HepG2 (cell line): ENCODE results near the gene TMEFF1. TPM values are rescaled to one million over a fixed set of nuclear protein-coding genes. Genes with fewer than 3 reads are reported as not detected.

Source experiments
- ATAD3A ChIP-seq: sonication (generic); formaldehyde crosslinking; IDR thresholded peaks from 2 replicates; pipeline ENCODE4 v1.4.0; 2020; ENCODE audit warnings: missing genetic modification reagents
- CCDC6 ChIP-seq: sonication (generic); formaldehyde crosslinking; IDR thresholded peaks from 2 replicates; pipeline ENCODE4 v1.8.1; 2022; ENCODE audit warnings: mild to moderate bottlenecking, missing genetic modification reagents, moderate library complexity
- CENPT ChIP-seq: sonication (generic); formaldehyde crosslinking; IDR thresholded peaks from 2 replicates; pipeline ENCODE4 v1.8.0; 2022; ENCODE audit warnings: low read depth, mild to moderate bottlenecking, moderate library complexity, missing genetic modification reagents
- ERF ChIP-seq: IDR thresholded peaks from 2 replicates; pipeline ENCODE4 v1.6.1; 2018; ENCODE audit warnings: missing biosample characterization, missing genetic modification reagents
- FUBP1 ChIP-seq: sonication (generic); formaldehyde crosslinking; IDR thresholded peaks from 2 replicates; pipeline ENCODE4 v1.5.1; 2020; ENCODE audit warnings: missing genetic modification reagents, mild to moderate bottlenecking, borderline replicate concordance
- HES4 ChIP-seq: sonication (generic); formaldehyde crosslinking; IDR thresholded peaks from 2 replicates; pipeline ENCODE4 v1.9.0; 2021; ENCODE audit warnings: mild to moderate bottlenecking, missing genetic modification reagents, borderline replicate concordance
- HNRNPH1 ChIP-seq: fragments of 200-400 bp; formaldehyde crosslinking; optimal IDR thresholded peaks from 2 replicates; pipeline ENCODE3; 2017; ENCODE audit warnings: mild to moderate bottlenecking, low read depth, low read length
- IRX3 ChIP-seq: sonication (generic); formaldehyde crosslinking; IDR thresholded peaks from 2 replicates; pipeline ENCODE4 v1.8.1; 2023; ENCODE audit warnings: mild to moderate bottlenecking, low read depth, missing genetic modification reagents, borderline replicate concordance
- KDM5A ChIP-seq: fragments of 200-600 bp; sonication (generic); IDR thresholded peaks from 2 replicates; pipeline ENCODE4 v1.7.0; 2018; ENCODE audit warnings: antibody characterized with exemption, mild to moderate bottlenecking, low read length, borderline replicate concordance
- KDM5B ChIP-seq: sonication (generic); formaldehyde crosslinking; IDR thresholded peaks from 2 replicates; pipeline ENCODE4 v1.4.0; 2020; ENCODE audit warnings: missing genetic modification reagents, mild to moderate bottlenecking, borderline replicate concordance
- KLF11 ChIP-seq: IDR thresholded peaks from 2 replicates; pipeline ENCODE4 v1.6.1; 2016; ENCODE audit warnings: missing compliant biosample characterization
- MAX ChIP-seq: IDR thresholded peaks from 2 replicates; pipeline ENCODE4 v1.6.1; 2012; ENCODE audit warnings: inconsistent platforms
- MEIS1 ChIP-seq: sonication (generic); formaldehyde crosslinking; IDR thresholded peaks from 2 replicates; pipeline ENCODE4 v1.9.0; 2021; ENCODE audit warnings: mild to moderate bottlenecking, missing genetic modification reagents, moderate library complexity, borderline replicate concordance
- NR0B2 ChIP-seq: sonication (generic); formaldehyde crosslinking; IDR thresholded peaks from 2 replicates; pipeline ENCODE4 v1.4.0; 2020; ENCODE audit warnings: mild to moderate bottlenecking, missing genetic modification reagents
- POLR2AphosphoS5 ChIP-seq: IDR thresholded peaks from 2 replicates; pipeline ENCODE4 v1.6.1; 2012; ENCODE audit warnings: low read depth, low read length
- SP1 ChIP-seq, 2 experiments: fragments of 450-650 bp in 1 of 2; sonication (generic) in 1 of 2; formaldehyde crosslinking in 1 of 2; IDR thresholded peaks; 2 replicates each; pipeline versions ENCODE4 v1.4.0 to v1.6.1; 2016 to 2020; ENCODE audit warnings: missing genetic modification reagents in 1 of 2
- TBX3 ChIP-seq: fragments of 450-650 bp; IDR thresholded peaks from 2 replicates; pipeline ENCODE4 v1.6.1; 2017; ENCODE audit warnings: antibody characterized with exemption, mild to moderate bottlenecking, inconsistent platforms, borderline replicate concordance
- THAP11 ChIP-seq: IDR thresholded peaks from 2 replicates; pipeline ENCODE4 v1.6.1; 2016; ENCODE audit warnings: missing biosample characterization, missing genetic modification reagents
- ZC3H4 ChIP-seq: sonication (generic); formaldehyde crosslinking; IDR thresholded peaks from 2 replicates; pipeline ENCODE4 v1.4.0; 2020; ENCODE audit warnings: missing genetic modification reagents, borderline replicate concordance
- ZMAT3 ChIP-seq: sonication (generic); formaldehyde crosslinking; conservative IDR thresholded peaks from 2 replicates; pipeline ENCODE4 v1.7.0; 2021; ENCODE audit warnings: missing genetic modification reagents
- ZNF124 ChIP-seq: sonication (generic); formaldehyde crosslinking; IDR thresholded peaks from 2 replicates; pipeline ENCODE4 v1.4.0; 2020; ENCODE audit warnings: missing genetic modification reagents
- ZNF335 ChIP-seq: sonication (generic); formaldehyde crosslinking; IDR thresholded peaks from 2 replicates; pipeline ENCODE4 v1.4.0; 2020; ENCODE audit warnings: missing genetic modification reagents
- ZNF580 ChIP-seq: IDR thresholded peaks from 2 replicates; pipeline ENCODE4 v1.6.1; 2016; ENCODE audit warnings: low read depth, borderline replicate concordance
- ZNF589 ChIP-seq: sonication (generic); formaldehyde crosslinking; conservative IDR thresholded peaks from 2 replicates; pipeline ENCODE4 v1.8.0; 2022; ENCODE audit warnings: mild to moderate bottlenecking, moderate library complexity, missing genetic modification reagents
- ZNF788 ChIP-seq: sonication (generic); formaldehyde crosslinking; IDR thresholded peaks from 2 replicates; pipeline ENCODE4 v1.5.0; 2020; ENCODE audit warnings: mild to moderate bottlenecking, missing genetic modification reagents, borderline replicate concordance
- ZNF790 ChIP-seq: sonication (generic); formaldehyde crosslinking; IDR thresholded peaks from 2 replicates; pipeline ENCODE4 v1.8.0; 2022; ENCODE audit warnings: missing genetic modification reagents, mild to moderate bottlenecking, borderline replicate concordance
- polyA plus RNA-seq, 8 experiments: library from polyadenylated mRNA; depleted of rRNA in 3 of 8; stranded (reverse) in 7 of 8; unstranded in 1 of 8; fragments of >200 nt; fragmentation: Illumina TruSeq in 4 of 8; extraction: Trizol in 4 of 8; gene quantifications; 2 replicates each; pipeline versions ENCODE4 v1.2.1 to v1.2.3, GENCODE V29; 2011 to 2016; ENCODE audit warnings: low read depth in 4 of 8, missing spikeins in 1 of 8, mixed read lengths in 1 of 8; ENCODE audit not compliant: insufficient read depth in 1 of 8
- total RNA-seq, 5 experiments: library from RNA; depleted of rRNA; stranded (reverse); fragments of >200 nt; fragmentation: Illumina TruSeq; extraction: Trizol; gene quantifications; 2 replicates each; pipeline ENCODE4 v1.2.3, GENCODE V29; 2016; ENCODE audit warnings: low read depth in 1 of 5
- TF ChIP-seq, protein P1 (sequence below): sonication (generic); formaldehyde crosslinking; IDR thresholded peaks from 2 replicates; pipeline ENCODE4 v1.5.0; 2020; ENCODE audit warnings: missing genetic modification reagents

Gene TMEFF1
- total and polyA plus RNA-seq, 2 of the 13 experiments (the other 11 are each of a cell fraction or from before 2014, with no cell fraction given): 0.87 to 1.9 TPM

GRCh38 chr9:100443781-100444768 is 28.9 kb upstream of the TMEFF1 start (continued):
- TF ChIP-seq ERF (CRISPR knock-in tag) (0 out of 2 replicates have a peak, but pooled peaks have one; percentile 32), ZNF790 (CRISPR knock-in tag) (no peak), TBX3 (no peak), CENPT (CRISPR knock-in tag) (no peak), ZNF335 (CRISPR knock-in tag) (no peak), SP1 (IDR thresholded peaks at IDR 0.05) (no peak), SP1 (CRISPR knock-in tag; IDR thresholded peaks at IDR 0.05) (no peak), KDM5B (CRISPR knock-in tag) (no peak), ZMAT3 (no peak), THAP11 (CRISPR knock-in tag) (peak; percentile 55; the same call in 1 of the 2 replicates), KLF11 (CRISPR knock-in tag) (no peak), IRX3 (CRISPR knock-in tag) (no peak), ZNF580 (CRISPR knock-in tag) (no peak), CCDC6 (CRISPR knock-in tag) (no peak), FUBP1 (CRISPR knock-in tag) (no peak), MEIS1 (CRISPR knock-in tag) (no peak), ZNF124 (CRISPR knock-in tag) (no peak), ZNF589 (CRISPR knock-in tag) (no peak), HNRNPH1 (no peak), HES4 (CRISPR knock-in tag) (no peak), KDM5A (no peak), MAX (no peak), ZC3H4 (CRISPR knock-in tag) (no peak), ZNF788 (0 out of 2 replicates have a peak, but pooled peaks have one; percentile 23), ATAD3A (CRISPR knock-in tag) (no peak), NR0B2 (CRISPR knock-in tag) (no peak), POLR2AphosphoS5 (no peak)
- TF ChIP-seq, protein P1, sequence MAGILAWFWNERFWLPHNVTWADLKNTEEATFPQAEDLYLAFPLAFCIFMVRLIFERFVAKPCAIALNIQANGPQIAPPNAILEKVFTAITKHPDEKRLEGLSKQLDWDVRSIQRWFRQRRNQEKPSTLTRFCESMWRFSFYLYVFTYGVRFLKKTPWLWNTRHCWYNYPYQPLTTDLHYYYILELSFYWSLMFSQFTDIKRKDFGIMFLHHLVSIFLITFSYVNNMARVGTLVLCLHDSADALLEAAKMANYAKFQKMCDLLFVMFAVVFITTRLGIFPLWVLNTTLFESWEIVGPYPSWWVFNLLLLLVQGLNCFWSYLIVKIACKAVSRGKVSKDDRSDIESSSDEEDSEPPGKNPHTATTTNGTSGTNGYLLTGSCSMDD (CRISPR knock-in tag): no peak
